K562 (cell line): Measurements from ENCODE around the gene CHEK2. TPM values are rescaled to one million over a fixed set of nuclear protein-coding genes. Genes with fewer than 3 reads are reported as not detected.
A peak's percentile ranks its signal among the peaks of the same experiment; 100 is the strongest.
"Not testable (repeated sequence)": the region's sequence is repeated elsewhere in the genome, so short reads cannot be mapped to it uniquely, and the experiment has no call there.

Source experiments
- ATAC-seq: fragments of 200-7000 bp; cut with Tn5 transposase; 3 replicates; pipeline ENCODE4 v1.9.1; 2020; ENCODE audit warnings: moderate library complexity
- BruUV-seq: library from RNA; stranded (reverse); fragments of 400-500 nt; replicated peaks from 2 replicates; lab custom pipeline; 2021; lab: Mats Ljungman, UMichigan
- CTCF ChIA-PET: fragments of 300-600 bp; formaldehyde crosslinking; extraction: SDS; loops from one replicate; lab custom pipeline; 2021; ENCODE audit warnings: low intra/inter-chr PET ratio; lab: Yijun Ruan, JAX
- POLR2A ChIA-PET: fragments of 300-600, 350-650 bp; sonication (Branson Sonifier 250); formaldehyde crosslinking; extraction: SDS; loops from one replicate; lab custom pipeline; 2021; ENCODE audit warnings: antibody characterized with exemption, inconsistent platforms; lab: Yijun Ruan, JAX
- DNase-seq, 4 experiments: peaks; one replicate each; pipeline versions ENCODE4 v3.0.0 to v3.0.0-alpha.2; 2011 to 2018; ENCODE audit warnings: low spot score in 3 of 4, mixed read lengths in 3 of 4; ENCODE audit errors: extremely low read depth in 1 of 4
- FAIRE-seq: peaks from 2 replicates; lab custom pipeline; 2011; peaks lifted over from hg19 to GRCh38; lab: Jason Lieb, UNC
- H2AFZ ChIP-seq: 2 replicates; pipeline ENCODE4 v1.6.0; 2011; ENCODE audit warnings: low read depth, low read length, control low read depth, inconsistent platforms
- H3K27ac ChIP-seq: fragments of 200-600 bp; 3 replicates; pipeline ENCODE4 v1.8.0; 2011; ENCODE audit warnings: low read depth, mild to moderate bottlenecking, control low read depth, inconsistent platforms, low read length, moderate library complexity, mixed read lengths; ENCODE audit errors: extremely low read depth
- H3K27me3 ChIP-seq, 2 experiments: fragments of 300-600 bp in 1 of 2; 2 replicates in 1 of 2; 3 replicates in 1 of 2; pipeline versions ENCODE4 v1.6.0 to v1.8.0; 2011; ENCODE audit warnings: inconsistent platforms in 2 of 2, low read length in 2 of 2, mild to moderate bottlenecking in 1 of 2, mixed read lengths in 1 of 2, moderate library complexity in 1 of 2; ENCODE audit not compliant: control insufficient read depth in 2 of 2, insufficient read depth in 2 of 2
- H3K36me3 ChIP-seq: fragments of 300-600 bp; 3 replicates; pipeline ENCODE4 v1.8.0; 2011; ENCODE audit warnings: mild to moderate bottlenecking, low read length, inconsistent platforms; ENCODE audit not compliant: control insufficient read depth, insufficient read depth
- H3K4me1 ChIP-seq, 2 experiments: fragments of 200-600 bp in 1 of 2; replicated peaks in 1 of 2; 2 replicates in 1 of 2; 3 replicates in 1 of 2; pipeline versions ENCODE4 v1.5.1 to v1.8.0; 2011; ENCODE audit warnings: inconsistent platforms in 2 of 2, low read length in 2 of 2, mild to moderate bottlenecking in 1 of 2, mixed read lengths in 1 of 2, moderate library complexity in 1 of 2; ENCODE audit not compliant: control insufficient read depth in 2 of 2, insufficient read depth in 2 of 2
- H3K4me2 ChIP-seq: 2 replicates; pipeline ENCODE4 v1.6.1; 2011; ENCODE audit warnings: low read length, control low read depth, inconsistent platforms, mixed read lengths; ENCODE audit not compliant: insufficient read depth
- H3K4me3 ChIP-seq: fragments of 200-600 bp; sonication (generic), shearing (Covaris generic); 2 replicates; pipeline ENCODE4 v1.5.1; 2016; ENCODE audit warnings: control low read depth, inconsistent platforms
- H3K79me2 ChIP-seq: fragments of 200-600 bp; 3 replicates; pipeline ENCODE4 v1.8.0; 2011; ENCODE audit warnings: low read length, inconsistent platforms; ENCODE audit not compliant: control insufficient read depth, insufficient read depth
- H3K9ac ChIP-seq, 2 experiments: 2 replicates each; pipeline versions ENCODE4 v1.6.0 to v1.6.1; 2011; ENCODE audit warnings: low read depth in 2 of 2, low read length in 2 of 2, control low read depth in 1 of 2, inconsistent platforms in 1 of 2, mild to moderate bottlenecking in 1 of 2, mixed read lengths in 1 of 2; ENCODE audit not compliant: insufficient read depth in 1 of 2
- H3K9me1 ChIP-seq: one replicate; pipeline ENCODE4 v1.6.0; 2011; ENCODE audit warnings: inconsistent platforms, mild to moderate bottlenecking, low read length, moderate library complexity; ENCODE audit not compliant: control insufficient read depth, insufficient read depth
- H3K9me3 ChIP-seq: replicated peaks from 2 replicates; pipeline ENCODE4 v1.5.1; 2011; ENCODE audit warnings: low read depth, low read length, inconsistent platforms; ENCODE audit not compliant: control insufficient read depth, insufficient read depth
- H4K20me1 ChIP-seq: replicated peaks from 2 replicates; pipeline ENCODE4 v1.6.1; 2011; ENCODE audit warnings: low read length, inconsistent platforms, mixed read lengths; ENCODE audit not compliant: control insufficient read depth, insufficient read depth
- BMI1 ChIP-seq: fragments of 150-350 bp; IDR thresholded peaks from 2 replicates; pipeline ENCODE4 v1.6.1; 2014; ENCODE audit warnings: low read length
- BRF1 ChIP-seq: IDR thresholded peaks from 3 replicates; pipeline ENCODE4 v1.6.1; 2011; ENCODE audit warnings: borderline replicate concordance, mild to moderate bottlenecking; ENCODE audit not compliant: insufficient read length; ENCODE audit errors: extremely low read depth
- EP300 ChIP-seq: IDR thresholded peaks from 2 replicates; pipeline ENCODE4 v1.6.1; 2012; ENCODE audit warnings: low read length, improper control_type of control experiment
- FOSL1 ChIP-seq: fragments of 200-800 bp; sonication (Bioruptor generic); conservative IDR thresholded peaks from 2 replicates; pipeline ENCODE4 v1.6.1; 2016; ENCODE audit warnings: missing genetic modification characterization, missing compliant biosample characterization
- GABPA ChIP-seq: fragments of 200-800 bp; sonication (Bioruptor generic); conservative IDR thresholded peaks from 2 replicates; pipeline ENCODE4 v1.6.1; 2016; ENCODE audit warnings: low read depth, missing genetic modification characterization, missing compliant biosample characterization
- HCFC1 ChIP-seq: IDR thresholded peaks from 2 replicates; pipeline ENCODE4 v1.6.1; 2012; ENCODE audit warnings: low read depth, low read length, improper control_type of control experiment
- HDAC6 ChIP-seq: IDR thresholded peaks from 2 replicates; pipeline ENCODE4 v1.6.1; 2012; ENCODE audit warnings: low read depth, mild to moderate bottlenecking, control low read depth, inconsistent platforms, low read length, moderate library complexity
- KDM1A ChIP-seq, 2 experiments: fragments of 450-650 bp; IDR thresholded peaks; 2 replicates each; pipeline ENCODE4 v1.6.1; 2016; ENCODE audit warnings: mild to moderate bottlenecking in 2 of 2
- LEF1 ChIP-seq: fragments of 450-650 bp; IDR thresholded peaks from 2 replicates; pipeline ENCODE4 v1.6.1; 2016; ENCODE audit warnings: mild to moderate bottlenecking
- WHSC1 ChIP-seq: IDR thresholded peaks from one replicate; pipeline ENCODE4 v1.6.1; 2012; ENCODE audit warnings: low read length, control low read depth, inconsistent platforms
- ZNF174 ChIP-seq: fragments of 250-450 bp; sonication (Bioruptor Pico); IDR thresholded peaks from 2 replicates; pipeline ENCODE4 v1.4.0; 2020; ENCODE audit warnings: mild to moderate bottlenecking
- ZNF589 ChIP-seq: fragments of 200-800 bp; sonication (Bioruptor generic); IDR thresholded peaks from 2 replicates; pipeline ENCODE4 v1.6.1; 2016; ENCODE audit warnings: low read depth, missing genetic modification characterization, missing compliant biosample characterization
- WGBS: fragments of 100-300 bp; shearing (Covaris generic); methylation state at CpG from one replicate; pipeline ENCODE4 v1.1.6; 2016; ENCODE audit warnings: low coverage, mixed read lengths; ENCODE audit not compliant: insufficient coverage; ENCODE audit errors: missing lambda C conversion rate; 5-methylcytosine and 5-hydroxymethylcytosine counted together
- in situ Hi-C: fragments of 300-500 bp; cut with MboI; formaldehyde crosslinking; loops from 4 replicates; pipeline ENCODE4 v1.15.0; 2018; ENCODE audit warnings: inconsistent platforms, mixed read lengths
- intact Hi-C: fragments of 100-400 bp; cut with micrococcal nuclease; formaldehyde crosslinking; loops from 2 replicates; pipeline ENCODE4 v1.14.2; 2022
- polyA plus RNA-seq, 8 experiments: library from polyadenylated mRNA; depleted of rRNA in 4 of 8; stranded (reverse) in 5 of 8; unstranded in 3 of 8; fragments of >200 nt; fragmentation: Nextera tagmentation in 2 of 8; fragmentation: Illumina TruSeq in 1 of 8; extraction: Ambion mirVana in 2 of 8; extraction: Trizol in 1 of 8; gene quantifications; 2 replicates each; pipeline versions ENCODE4 v1.2.1 to v1.2.3, GENCODE V29; 2011 to 2014; ENCODE audit warnings: inconsistent platforms in 1 of 8, missing spikeins in 1 of 8
- total RNA-seq, 7 experiments: library from RNA; depleted of rRNA in 6 of 7; stranded (reverse); fragments of >200 nt in 6 of 7; fragmentation: Illumina TruSeq in 2 of 7; extraction: Trizol in 2 of 7; gene quantifications; 2 replicates each; pipeline versions ENCODE4 v1.2.1 to v1.2.3, GENCODE V29; 2011 to 2021; ENCODE audit warnings: low replicate concordance in 1 of 7
- TF ChIP-seq, protein P1 (sequence below): fragments of 250-450 bp; sonication (Bioruptor Pico); IDR thresholded peaks from 2 replicates; pipeline ENCODE4 v1.6.1; 2021; ENCODE audit warnings: mild to moderate bottlenecking
- TF ChIP-seq, protein P2 (sequence below): fragments of 450-650 bp; IDR thresholded peaks from 2 replicates; pipeline ENCODE4 v1.6.1; 2016; ENCODE audit warnings: low read depth, mild to moderate bottlenecking, moderate library complexity

Gene CHEK2
- total and polyA plus RNA-seq, 9 of the 15 experiments (the other 6 are each of a cell fraction or from before 2014, with no cell fraction given), result 28.7 to 102 (median 58.0) TPM

DNA sequence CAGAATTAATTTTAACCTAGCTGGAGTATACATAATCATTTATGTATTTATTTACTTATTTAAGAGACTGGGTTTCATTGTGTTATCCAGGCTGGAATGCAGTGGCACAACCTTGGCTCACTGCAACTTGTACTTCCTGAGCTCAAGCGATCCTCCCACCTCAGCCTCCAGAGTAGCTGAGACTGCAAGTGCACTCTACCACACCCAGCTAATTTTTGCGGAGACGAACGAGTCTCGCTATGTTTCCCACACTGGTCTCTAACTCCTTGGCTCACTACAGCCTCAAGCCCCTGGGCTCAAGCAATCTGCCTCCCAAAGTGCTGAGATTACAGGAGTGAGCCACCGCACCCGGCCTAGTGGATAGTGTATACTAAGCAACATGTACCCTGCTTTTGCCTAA lies 63.5 kb downstream of the CHEK2 start:
- intact Hi-C loops, result loop anchor here (10.0 kb wide), 1 partner anchor 73 kb away; no protein-coding TSS in a partner anchor
- H3K4me1 ChIP-seq, H3K4me3 ChIP-seq, FAIRE-seq, H2AFZ ChIP-seq, BruUV-seq, H3K9ac ChIP-seq, in situ Hi-C loops, H3K36me3 ChIP-seq, POLR2A ChIA-PET, H3K79me2 ChIP-seq, H4K20me1 ChIP-seq, H3K27ac ChIP-seq, H3K27me3 ChIP-seq, H3K9me1 ChIP-seq, H3K9me3 ChIP-seq, H3K4me2 ChIP-seq, ATAC-seq, CTCF ChIA-PET: not testable (repeated sequence)
- TF ChIP-seq KDM1A (IDR thresholded peaks at IDR 0.05), result peak; percentile 30 to 44; a peak in 2 of 4 replicates
- peak in 1 of 4 experiments; percentile 12 for DNase-seq
- 19% methylated on average over 6 of the region's 7 CpGs for WGBS

DNA sequence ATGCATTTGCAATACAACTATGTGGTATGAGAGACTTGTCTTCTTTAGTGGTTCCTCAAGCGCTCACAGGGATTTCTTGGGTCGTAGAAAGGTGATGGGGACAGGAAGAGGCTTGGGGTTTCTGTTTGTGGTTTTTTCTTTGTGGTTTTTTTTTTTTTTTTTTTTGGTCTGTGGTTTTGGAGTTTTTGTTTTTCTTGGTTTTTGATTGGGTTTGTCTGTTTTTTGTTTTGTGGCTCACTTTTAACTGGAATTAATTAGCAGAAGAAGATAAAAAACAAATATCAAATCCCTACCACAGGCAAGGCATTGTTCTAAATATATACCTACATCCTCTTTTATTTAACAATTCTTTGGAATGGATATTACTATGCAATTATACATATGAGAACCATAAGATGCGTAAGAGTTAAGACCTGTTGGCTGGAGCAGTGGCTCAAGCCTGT lies 67.5 kb downstream of the CHEK2 start:
- H3K27me3 ChIP-seq, result no peaks in the 10 kb centered on the region
- intact Hi-C loops (loop anchor here (10.0 kb wide), 1 partner anchor 69 kb away; no protein-coding TSS in a partner anchor), in situ Hi-C loops (no loop called here)
- no TSS peak for BruUV-seq
- H4K20me1 ChIP-seq, result no peaks in the 10 kb centered on the region
- no peaks in the 10 kb centered on the region for H3K36me3 ChIP-seq
- H3K4me1 ChIP-seq, result peaks cover 2 to 3% of the 10 kb centered on the region in 2 experiments; a peak in 2 of 5 replicates
- no peak overlapping the region for H3K4me2 ChIP-seq
- no peak overlapping the region for H3K4me3 ChIP-seq
- ChIA-PET CTCF (no interaction called here), POLR2A (no interaction called here)
- 17% methylated on average over 3 of the region's 3 CpGs for WGBS
- peak in 2 of 4 experiments; percentile 32 to 57 for DNase-seq
- peaks cover 4% of the 10 kb centered on the region; the same call in 2 of the 3 replicates for H3K79me2 ChIP-seq
- H3K9ac ChIP-seq, result no peak overlapping the region
- H3K9me1 ChIP-seq, result no peaks in the 10 kb centered on the region
- no peaks in the 10 kb centered on the region for H3K9me3 ChIP-seq
- FAIRE-seq, result peak; percentile 35
- peak; percentile 78 for ATAC-seq
- H2AFZ ChIP-seq, result no peak overlapping the region
- H3K27ac ChIP-seq, result peak overlapping the region; percentile 60; the same call in 1 of the 3 replicates
- TF ChIP-seq ZNF589 (CRISPR knock-in tag) (no peak), FOSL1 (no peak), GABPA (tag) (peak; percentile 26; the same call in 1 of the 2 replicates), ZNF174 (no peak), BRF1 (no peak), BMI1 (no peak), HDAC6 (no peak), EP300 (peak; percentile 72), HCFC1 (no peak), WHSC1 (no peak), LEF1 (peak; percentile 36; the same call in 1 of the 2 replicates)
- TF ChIP-seq, protein P1, sequence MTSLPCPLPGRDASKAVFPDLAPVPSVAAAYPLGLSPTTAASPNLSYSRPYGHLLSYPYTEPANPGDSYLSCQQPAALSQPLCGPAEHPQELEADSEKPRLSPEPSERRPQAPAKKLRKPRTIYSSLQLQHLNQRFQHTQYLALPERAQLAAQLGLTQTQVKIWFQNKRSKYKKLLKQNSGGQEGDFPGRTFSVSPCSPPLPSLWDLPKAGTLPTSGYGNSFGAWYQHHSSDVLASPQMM, result no peak
- TF ChIP-seq, protein P2, sequence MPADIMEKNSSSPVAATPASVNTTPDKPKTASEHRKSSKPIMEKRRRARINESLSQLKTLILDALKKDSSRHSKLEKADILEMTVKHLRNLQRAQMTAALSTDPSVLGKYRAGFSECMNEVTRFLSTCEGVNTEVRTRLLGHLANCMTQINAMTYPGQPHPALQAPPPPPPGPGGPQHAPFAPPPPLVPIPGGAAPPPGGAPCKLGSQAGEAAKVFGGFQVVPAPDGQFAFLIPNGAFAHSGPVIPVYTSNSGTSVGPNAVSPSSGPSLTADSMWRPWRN, result peak; percentile 54; the same call in 1 of the 2 replicates
